Stimulated activated CD8-positive, alpha-beta memory T cell treated with anti-CD3 and anti-CD28 coated beads, Interleukin-4, amount 100 ng/mL, for 1 hour (primary cell): Measurements from ENCODE around the gene CDH2.
"Not testable (repeated sequence)": the region's sequence is repeated elsewhere in the genome, so short reads cannot be mapped to it uniquely, and the experiment has no call there.

Source experiments
- DNase-seq, 2 donors: peaks; one replicate each; pipeline ENCODE4 v3.0.0-alpha.2; 2020; ENCODE audit warnings: low read depth in 2 of 2, low spot score in 1 of 2

CDH2 gene

GRCh38 chr18:27931535-27931934, 245.4 kb downstream of the CDH2 start:
- DNase-seq, result no peak

- no peak for DNase-seq
Measured at GRCh38 chr18:27922780-27923179, 254.2 kb downstream of the CDH2 start.

- no peak for DNase-seq
Measured at GRCh38 chr18:27921904-27922751, 254.8 kb downstream of the CDH2 start.

- DNase-seq, result no peak
Measured at GRCh38 chr18:27921392-27921791, 255.5 kb downstream of the CDH2 start.

GRCh38 chr18:27920836-27921235, 256.1 kb downstream of the CDH2 start:
- DNase-seq, result no peak

- DNase-seq, result not testable (repeated sequence)
Measured at GRCh38 chr18:27906189-27906588, 270.7 kb downstream of the CDH2 start.

- DNase-seq, result no peak
Measured at GRCh38 chr18:27903906-27904305, 273.0 kb downstream of the CDH2 start.

GRCh38 chr18:27901424-27902226, 275.3 kb downstream of the CDH2 start:
- DNase-seq, result no peak
